HepG2 (cell line): ENCODE data around the gene MOCS1. TPM values are rescaled to one million over a fixed set of nuclear protein-coding genes. Genes with fewer than 3 reads are reported as not detected.

Experiments
- ATAC-seq: fragments of 200-7000 bp; cut with Tn5 transposase; 3 replicates; pipeline ENCODE4 v1.9.1; 2020; ENCODE audit warnings: mild to moderate bottlenecking, moderate library complexity
- BruUV-seq: library from RNA; stranded (reverse); fragments of 400-500 nt; replicated peaks from 2 replicates; lab custom pipeline; 2021; lab: Mats Ljungman, UMichigan
- CTCF ChIA-PET: fragments of 300-600 bp; formaldehyde crosslinking; extraction: SDS; loops from one replicate; lab custom pipeline; 2021; ENCODE audit warnings: low total read pairs, inconsistent platforms, low intra/inter-chr PET ratio; lab: Yijun Ruan, JAX
- POLR2A ChIA-PET: fragments of 350-600 bp; sonication (Branson Sonifier 250); formaldehyde crosslinking; loops from one replicate; lab custom pipeline; 2020; ENCODE audit warnings: antibody characterized with exemption, inconsistent platforms; lab: Yijun Ruan, JAX
- DNase-seq: peaks from one replicate; pipeline ENCODE4 v3.0.0-alpha.2; 2015; ENCODE audit warnings: low spot score
- FAIRE-seq: peaks from 3 replicates; lab custom pipeline; 2011; peaks lifted over from hg19 to GRCh38; lab: Jason Lieb, UNC
- H2AFZ ChIP-seq: one replicate; pipeline ENCODE4 v1.6.1; 2011; ENCODE audit warnings: low read length, inconsistent platforms
- H3K27ac ChIP-seq: fragments of 300-600 bp; 3 replicates; pipeline ENCODE4 v1.8.0; 2011; ENCODE audit warnings: mixed run types, mild to moderate bottlenecking, mixed read lengths, low read length, inconsistent platforms; ENCODE audit not compliant: insufficient read depth; ENCODE audit errors: extremely low read length
- H3K27me3 ChIP-seq, 2 experiments: fragments of 200-600 bp in 1 of 2; 2 replicates in 1 of 2; 3 replicates in 1 of 2; pipeline versions ENCODE4 v1.6.0 to v1.8.0; 2011; ENCODE audit warnings: low read length in 2 of 2, mild to moderate bottlenecking in 2 of 2, moderate library complexity in 2 of 2, inconsistent platforms in 1 of 2; ENCODE audit not compliant: insufficient read depth in 2 of 2, control insufficient read depth in 1 of 2
- H3K36me3 ChIP-seq, 2 experiments: fragments of 200-600 bp in 1 of 2; replicated peaks in 1 of 2; 2 replicates in 1 of 2; 3 replicates in 1 of 2; pipeline versions ENCODE4 v1.5.1 to v1.8.0; 2011; ENCODE audit warnings: low read length in 2 of 2, inconsistent platforms in 1 of 2; ENCODE audit not compliant: insufficient read depth in 2 of 2, control insufficient read depth in 1 of 2
- H3K4me1 ChIP-seq: 2 replicates; pipeline ENCODE4 v1.5.1; 2012; ENCODE audit warnings: low read length, inconsistent platforms; ENCODE audit not compliant: insufficient read depth
- H3K4me2 ChIP-seq: 2 replicates; pipeline ENCODE4 v1.6.0; 2011; ENCODE audit warnings: low read depth, low read length, inconsistent platforms
- H3K4me3 ChIP-seq, 3 experiments: fragments of 200-600 bp in 1 of 3; sonication (generic), shearing (Covaris generic) in 1 of 3; replicated peaks in 1 of 3; 2 replicates each; pipeline ENCODE4 v1.5.1; 2011 to 2016; ENCODE audit warnings: low read length in 3 of 3, inconsistent platforms in 2 of 3, low read depth in 2 of 3, mild to moderate bottlenecking in 2 of 3, control low read depth in 1 of 3, mixed read lengths in 1 of 3; ENCODE audit not compliant: insufficient read depth in 1 of 3
- H3K79me2 ChIP-seq: one replicate; pipeline ENCODE4 v1.6.1; 2011; ENCODE audit warnings: low read length, inconsistent platforms; ENCODE audit not compliant: insufficient read depth
- H3K9ac ChIP-seq: 2 replicates; pipeline ENCODE4 v1.6.0; 2011; ENCODE audit warnings: mild to moderate bottlenecking, low read depth, low read length, inconsistent platforms; ENCODE audit not compliant: insufficient read depth
- H3K9me3 ChIP-seq: 2 replicates; pipeline ENCODE4 v1.5.1; 2012; ENCODE audit warnings: mild to moderate bottlenecking, low read length
- H4K20me1 ChIP-seq: 2 replicates; pipeline ENCODE4 v1.6.0; 2011; ENCODE audit warnings: inconsistent platforms, mild to moderate bottlenecking, low read length, moderate library complexity; ENCODE audit not compliant: insufficient read depth
- CEBPB ChIP-seq: IDR thresholded peaks from 2 replicates; pipeline ENCODE4 v1.6.1; 2011; ENCODE audit warnings: low read depth, low read length, improper control_type of control experiment, borderline replicate concordance
- FOSL2 ChIP-seq: sonication (generic); formaldehyde crosslinking; IDR thresholded peaks from 2 replicates; pipeline ENCODE4 v1.4.0; 2020; ENCODE audit warnings: missing genetic modification reagents
- GABPB1 ChIP-seq: IDR thresholded peaks from 2 replicates; pipeline ENCODE4 v1.6.1; 2016; ENCODE audit warnings: mild to moderate bottlenecking, missing genetic modification reagents, moderate library complexity, missing compliant biosample characterization
- JUN ChIP-seq: sonication (generic); formaldehyde crosslinking; IDR thresholded peaks from 2 replicates; pipeline ENCODE4 v1.4.0; 2020; ENCODE audit warnings: mild to moderate bottlenecking, missing genetic modification reagents
- MAFF ChIP-seq: IDR thresholded peaks from 2 replicates; pipeline ENCODE4 v1.6.1; 2011; ENCODE audit warnings: low read depth, low read length, improper control_type of control experiment
- MAFK ChIP-seq, 2 experiments: IDR thresholded peaks in 1 of 2; conservative IDR thresholded peaks in 1 of 2; 2 replicates each; pipeline ENCODE4 v1.6.1; 2011; ENCODE audit warnings: improper control_type of control experiment in 2 of 2, low read length in 2 of 2
- NR1H2 ChIP-seq: sonication (generic); formaldehyde crosslinking; IDR thresholded peaks from 2 replicates; pipeline ENCODE4 v1.8.1; 2022; ENCODE audit warnings: low read depth, missing genetic modification reagents, borderline replicate concordance
- REL ChIP-seq: sonication (generic); formaldehyde crosslinking; conservative IDR thresholded peaks from 2 replicates; pipeline ENCODE4 v1.8.0; 2022; ENCODE audit warnings: mild to moderate bottlenecking, missing genetic modification reagents, moderate library complexity
- U2AF1 ChIP-seq: fragments of 200-400 bp; formaldehyde crosslinking; optimal IDR thresholded peaks from 2 replicates; pipeline ENCODE3; 2017; ENCODE audit warnings: mild to moderate bottlenecking, low read depth, low read length
- ZBTB21 ChIP-seq: sonication (generic); formaldehyde crosslinking; IDR thresholded peaks from 2 replicates; pipeline ENCODE4 v1.4.0; 2020; ENCODE audit warnings: missing genetic modification reagents
- ZNF280D ChIP-seq: sonication (generic); formaldehyde crosslinking; IDR thresholded peaks from 2 replicates; pipeline ENCODE4 v1.5.1; 2020; ENCODE audit warnings: mild to moderate bottlenecking, missing genetic modification reagents
- ZNF878 ChIP-seq: sonication (generic); formaldehyde crosslinking; IDR thresholded peaks from 2 replicates; pipeline ENCODE4 v1.8.1; 2023; ENCODE audit warnings: mild to moderate bottlenecking, missing genetic modification reagents, moderate library complexity
- ZSCAN30 ChIP-seq: sonication (generic); formaldehyde crosslinking; IDR thresholded peaks from 2 replicates; pipeline ENCODE4 v1.5.0; 2020; ENCODE audit warnings: mild to moderate bottlenecking, missing genetic modification reagents
- WGBS: methylation state at CpG from one replicate; pipeline ENCODE4 v1.1.6; 2017; ENCODE audit warnings: low lambda C conversion rate; 5-methylcytosine and 5-hydroxymethylcytosine counted together
- in situ Hi-C: cut with HindIII; loops from 2 replicates; pipeline ENCODE4 v1.10.0; 2017; ENCODE audit warnings: low pct_unique_long_range_greater_than_20kb; ENCODE audit not compliant: extremely low pct_ligation_motif_present
- intact Hi-C: fragments of 100-400 bp; cut with micrococcal nuclease; formaldehyde crosslinking; loops from one replicate; pipeline ENCODE4 v1.10.0; 2022; ENCODE audit not compliant: unreplicated experiment
- polyA plus RNA-seq, 8 experiments: library from polyadenylated mRNA; depleted of rRNA in 3 of 8; stranded (reverse) in 7 of 8; unstranded in 1 of 8; fragments of >200 nt; fragmentation: Illumina TruSeq in 4 of 8; extraction: Trizol in 4 of 8; gene quantifications; 2 replicates each; pipeline versions ENCODE4 v1.2.1 to v1.2.3, GENCODE V29; 2011 to 2016; ENCODE audit warnings: low read depth in 4 of 8, missing spikeins in 1 of 8, mixed read lengths in 1 of 8; ENCODE audit not compliant: insufficient read depth in 1 of 8
- total RNA-seq, 5 experiments: library from RNA; depleted of rRNA; stranded (reverse); fragments of >200 nt; fragmentation: Illumina TruSeq; extraction: Trizol; gene quantifications; 2 replicates each; pipeline ENCODE4 v1.2.3, GENCODE V29; 2016; ENCODE audit warnings: low read depth in 1 of 5

Gene MOCS1
- total and polyA plus RNA-seq, 2 of the 13 experiments (the other 11 are each of a cell fraction or from before 2014, with no cell fraction given): 5.3 to 11.7 TPM

- TF ChIP-seq REL: no peak
- TF ChIP-seq MAFK (conservative IDR thresholded peaks at IDR 0.05 in 1 of 2, IDR thresholded peaks at IDR 0.05 in 1 of 2; ENCODE audit: low read length in 2 of 2): peak in 1 of 2 experiments; percentile 33; a peak in 1 of 4 replicates
- no peak for TF ChIP-seq ZSCAN30
- no peak for TF ChIP-seq ZBTB21 (CRISPR knock-in tag)
- no peak for TF ChIP-seq ZNF878 (CRISPR knock-in tag)
- TF ChIP-seq FOSL2 (CRISPR knock-in tag): no peak
- 0 out of 2 replicates have a peak, but pooled peaks have one; percentile 6 for TF ChIP-seq MAFF
- TF ChIP-seq GABPB1 (CRISPR knock-in tag): no peak
- TF ChIP-seq, all 625 proteins: peak for 2
- no TSS peak for BruUV-seq
- Histone ChIP-seq H3K9me3 (no peaks in the 10 kb centered on the region), H4K20me1 (no peaks in the 10 kb centered on the region), H3K4me2 (no peak overlapping the region), H3K36me3 (no peaks in the 10 kb centered on the region), H3K4me1 (peaks cover 25% of the 10 kb centered on the region), H3K9ac (no peak overlapping the region), H3K27ac (no peak overlapping the region), H3K27me3 (0 out of 5 replicates have a peak, but pooled peaks cover 0 to 3% of the 10 kb centered on the region in 2 experiments), H3K4me3 (no peak overlapping the region), H3K79me2 (no peaks in the 10 kb centered on the region), H2AFZ (no peak overlapping the region)
- in situ Hi-C loops (no loop called here), intact Hi-C loops (no loop called here)
- ATAC-seq (no peak), DNase-seq (no peak), FAIRE-seq (no peak)
- CTCF ChIA-PET: no interaction called here
- POLR2A ChIA-PET: no interaction called here
- 38% methylated on average over 3 of the region's 3 CpGs for WGBS
Observed at GRCh38 chr6:39937686-39938333, 3.5 kb upstream of the MOCS1 start.

- H3K9me3 ChIP-seq: no peaks in the 10 kb centered on the region
- FAIRE-seq (no peak), DNase-seq (no peak), ATAC-seq (no peak)
- CTCF ChIA-PET: no interaction called here
- H3K27me3 ChIP-seq: 0 out of 5 replicates have a peak, but pooled peaks cover 0 to 3% of the 10 kb centered on the region in 2 experiments
- intact Hi-C loops (no loop called here), in situ Hi-C loops (no loop called here)
- H3K4me3 ChIP-seq: no peak overlapping the region
- 94% methylated on average over 1 of the region's 1 CpG for WGBS
- POLR2A ChIA-PET: no interaction called here
- H3K4me2 ChIP-seq: no peak overlapping the region
- H3K4me1 ChIP-seq: peaks cover 33% of the 10 kb centered on the region
- no peaks in the 10 kb centered on the region for H4K20me1 ChIP-seq
- no peaks in the 10 kb centered on the region for H3K36me3 ChIP-seq
- H3K79me2 ChIP-seq: no peaks in the 10 kb centered on the region
- no peak overlapping the region for H3K9ac ChIP-seq
- no peak overlapping the region for H2AFZ ChIP-seq
- TF ChIP-seq CEBPB: 0 out of 2 replicates have a peak, but pooled peaks have one; percentile 12
- no peak for TF ChIP-seq ZNF280D
- no peak for TF ChIP-seq NR1H2 (CRISPR knock-in tag)
- no peak for TF ChIP-seq U2AF1
- no peak for TF ChIP-seq JUN (CRISPR knock-in tag)
- no peak overlapping the region for H3K27ac ChIP-seq
- BruUV-seq: no TSS peak
Observed at GRCh38 chr6:39936857-39937256, 2.6 kb upstream of the MOCS1 start.
